Measurements from ENCODE around the gene YWHAB.

Gene YWHAB

DNA sequence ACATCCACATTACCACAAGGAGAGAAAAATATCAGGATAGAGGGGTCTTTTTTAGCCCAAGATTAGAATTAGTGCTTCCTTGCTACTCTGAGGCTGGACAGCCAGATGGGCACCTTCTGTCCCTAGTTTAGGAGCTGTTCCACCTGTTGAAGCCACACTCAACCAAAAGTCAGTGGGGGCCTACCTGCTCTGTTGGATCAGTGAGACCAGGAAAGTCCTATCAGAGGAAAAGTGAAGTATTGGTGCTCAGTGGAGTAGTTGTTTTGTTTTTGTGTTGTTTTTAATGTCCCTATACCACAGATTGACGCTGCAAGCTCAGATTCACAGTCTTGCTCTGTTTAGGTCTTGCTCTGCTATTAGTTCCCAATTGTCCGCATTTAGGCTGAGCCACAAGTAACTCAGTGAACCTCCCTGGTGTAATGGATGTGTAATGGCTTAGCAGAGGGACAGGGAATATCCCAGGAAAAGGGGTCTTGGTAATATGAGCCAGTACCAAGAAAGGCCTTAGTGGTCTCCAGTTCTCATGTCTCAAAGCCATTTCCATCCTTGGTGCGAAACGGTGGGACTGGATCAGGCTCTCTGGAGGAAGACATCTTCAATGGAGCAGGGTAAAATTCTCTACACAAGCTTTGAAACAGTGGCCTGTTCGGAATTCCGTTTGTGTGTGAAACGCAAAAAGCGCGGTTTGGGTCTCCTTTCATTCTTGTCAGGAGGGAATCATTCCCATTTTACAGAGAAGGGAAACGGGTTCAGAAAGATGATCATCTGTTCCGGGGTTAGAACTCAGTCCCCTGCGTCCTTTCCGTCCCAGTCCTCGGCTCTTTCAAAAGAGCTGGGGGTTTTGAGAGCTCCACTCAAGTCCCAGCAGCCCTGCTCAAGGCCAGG is 23.7 kb downstream of the YWHAB start:
- no peaks in the 10 kb centered on the region for H3K27me3 ChIP-seq (ENCODE audit: control insufficient read depth, insufficient read depth, low read length)
- no peak overlapping the region for H3K9ac ChIP-seq (ENCODE audit: low read length)
- H3K4me1 ChIP-seq (ENCODE audit: control insufficient read depth, insufficient read depth, low read length): no peaks in the 10 kb centered on the region
- peak overlapping the region; percentile 75 for H3K4me3 ChIP-seq (ENCODE audit: low read length)
- no peak overlapping the region for H3K27ac ChIP-seq (ENCODE audit: low read depth, low read length)
- peaks cover 17% of the 10 kb centered on the region for H3K36me3 ChIP-seq (ENCODE audit: control insufficient read depth, insufficient read depth, low read length)

DNA sequence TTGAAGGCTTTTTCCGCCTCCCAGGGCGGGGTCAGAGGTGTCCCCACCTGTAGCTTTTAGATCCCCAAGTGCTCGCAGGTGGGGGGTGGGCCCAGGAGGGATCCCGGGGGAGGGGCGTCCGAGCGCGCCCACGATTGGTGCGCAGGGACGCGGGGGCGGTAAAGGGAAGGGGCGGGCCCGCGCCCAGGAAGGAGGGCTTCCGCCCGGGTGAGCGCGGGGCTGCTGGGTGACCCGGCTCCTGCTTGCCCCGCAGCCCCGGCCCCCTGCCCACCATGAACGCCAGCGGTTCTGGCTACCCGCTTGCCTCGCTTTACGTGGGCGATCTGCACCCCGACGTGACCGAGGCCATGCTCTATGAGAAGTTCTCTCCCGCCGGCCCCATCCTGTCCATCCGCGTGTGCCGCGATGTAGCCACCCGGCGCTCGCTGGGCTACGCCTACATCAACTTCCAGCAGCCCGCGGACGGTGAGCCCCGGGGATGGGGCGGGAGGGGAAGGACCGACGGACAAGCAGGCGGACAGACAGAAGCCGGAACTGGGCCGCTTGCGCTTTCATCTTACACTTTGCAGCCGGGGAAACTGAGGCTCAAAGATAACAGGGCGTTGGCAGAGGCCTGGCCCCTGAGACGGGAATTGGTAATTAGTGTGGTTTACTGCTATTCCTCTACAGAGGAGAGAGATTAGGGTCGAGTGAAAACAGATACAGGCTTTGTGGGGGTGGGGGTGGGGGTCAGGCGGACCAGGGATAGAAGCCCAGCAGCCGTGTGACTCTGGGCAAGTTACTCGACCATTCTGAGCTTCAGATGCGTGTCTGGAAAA is 24.6 kb downstream of the YWHAB start, which contains the start of gene PABPC1L:
Gene PABPC1L (plus strand): TSS at position 189 of the 818 bp plus-strand sequence. CDS start 84 bp downstream, at position 273.
- no peaks in the 10 kb centered on the region for H3K4me1 ChIP-seq (ENCODE audit: control insufficient read depth, insufficient read depth, low read length)
- H3K9ac ChIP-seq (ENCODE audit: low read length): no peak within 1 kb of the TSS
- H3K27ac ChIP-seq (ENCODE audit: low read depth, low read length): no peak within 1 kb of the TSS
- peaks cover 8% of the 10 kb centered on the region for H3K36me3 ChIP-seq (ENCODE audit: control insufficient read depth, insufficient read depth, low read length)
- peak within 1 kb of the TSS; percentile 75 for H3K4me3 ChIP-seq (ENCODE audit: low read length)
- no peaks in the 10 kb centered on the region for H3K27me3 ChIP-seq (ENCODE audit: control insufficient read depth, insufficient read depth, low read length)

- peak overlapping the region; percentile 75 for H3K4me3 ChIP-seq (ENCODE audit: low read length)
- no peaks in the 10 kb centered on the region for H3K27me3 ChIP-seq (ENCODE audit: control insufficient read depth, insufficient read depth, low read length)
- no peaks in the 10 kb centered on the region for H3K4me1 ChIP-seq (ENCODE audit: control insufficient read depth, insufficient read depth, low read length)
- H3K27ac ChIP-seq (ENCODE audit: low read depth, low read length): no peak overlapping the region
- H3K9ac ChIP-seq (ENCODE audit: low read length): no peak overlapping the region
- H3K36me3 ChIP-seq (ENCODE audit: control insufficient read depth, insufficient read depth, low read length): peaks cover 4% of the 10 kb centered on the region
Measured at GRCh38 chr20:44910690-44911262, 25.3 kb downstream of the YWHAB start.

GRCh38 chr20:44911264-44911921 is 25.9 kb downstream of the YWHAB start:
- no peaks in the 10 kb centered on the region for H3K4me1 ChIP-seq (ENCODE audit: control insufficient read depth, insufficient read depth, low read length)
- H3K9ac ChIP-seq (ENCODE audit: low read length): no peak overlapping the region
- no peaks in the 10 kb centered on the region for H3K27me3 ChIP-seq (ENCODE audit: control insufficient read depth, insufficient read depth, low read length)
- no peak overlapping the region for H3K4me3 ChIP-seq (ENCODE audit: low read length)
- no peak overlapping the region for H3K27ac ChIP-seq (ENCODE audit: low read depth, low read length)
- H3K36me3 ChIP-seq (ENCODE audit: control insufficient read depth, insufficient read depth, low read length): no peaks in the 10 kb centered on the region

DNA sequence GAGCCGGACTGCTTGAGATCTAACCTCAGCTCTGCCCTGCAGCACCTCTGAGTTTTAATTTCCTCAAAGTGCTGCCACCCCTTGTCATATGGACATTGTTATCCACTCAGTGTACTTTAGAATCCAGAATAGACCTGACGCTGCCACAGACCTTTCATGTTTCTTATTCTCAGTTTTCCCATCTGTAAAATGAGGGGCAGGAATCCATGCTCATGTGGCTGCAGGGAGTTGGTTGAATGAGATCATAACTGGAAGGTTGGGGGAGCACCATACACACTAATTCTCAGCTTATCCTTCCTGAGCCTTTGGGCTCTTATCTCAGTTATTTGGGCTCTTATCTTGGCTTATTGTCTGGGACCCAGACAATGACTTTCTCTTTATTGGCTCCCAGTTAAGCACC is 26.7 kb downstream of the YWHAB start:
- Histone ChIP-seq H3K9ac (ENCODE audit: low read length) (no peak overlapping the region), H3K4me3 (ENCODE audit: low read length) (no peak overlapping the region), H3K27ac (ENCODE audit: low read depth, low read length) (no peak overlapping the region), H3K36me3 (ENCODE audit: control insufficient read depth, insufficient read depth, low read length) (no peaks in the 10 kb centered on the region), H3K4me1 (ENCODE audit: control insufficient read depth, insufficient read depth, low read length) (no peaks in the 10 kb centered on the region), H3K27me3 (ENCODE audit: control insufficient read depth, insufficient read depth, low read length) (no peaks in the 10 kb centered on the region)

DNA sequence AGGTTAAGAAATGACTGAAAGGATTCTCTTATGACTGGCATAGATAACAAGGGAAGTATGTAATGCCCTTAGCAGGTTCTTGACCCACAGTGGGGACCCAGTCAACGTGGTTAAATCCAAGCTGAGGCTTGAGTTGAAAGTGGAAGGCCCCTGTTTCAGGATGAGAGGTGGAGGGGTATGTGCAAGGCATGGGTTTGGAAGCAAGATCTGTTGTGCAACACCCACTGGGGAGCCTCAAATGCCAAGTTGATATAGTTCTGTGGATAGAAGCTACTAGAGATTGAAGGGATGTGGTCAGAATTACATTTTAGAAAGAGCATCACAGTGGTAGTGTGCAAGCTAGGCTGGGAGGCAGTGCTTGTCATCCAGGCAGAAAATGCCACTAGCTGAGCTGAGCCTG is 29.4 kb downstream of the YWHAB start:
- Histone ChIP-seq H3K4me3 (ENCODE audit: low read length) (no peak overlapping the region), H3K27ac (ENCODE audit: low read depth, low read length) (no peak overlapping the region), H3K27me3 (ENCODE audit: control insufficient read depth, insufficient read depth, low read length) (no peaks in the 10 kb centered on the region), H3K4me1 (ENCODE audit: control insufficient read depth, insufficient read depth, low read length) (no peaks in the 10 kb centered on the region), H3K9ac (ENCODE audit: low read length) (no peak overlapping the region), H3K36me3 (ENCODE audit: control insufficient read depth, insufficient read depth, low read length) (no peaks in the 10 kb centered on the region)

DNA sequence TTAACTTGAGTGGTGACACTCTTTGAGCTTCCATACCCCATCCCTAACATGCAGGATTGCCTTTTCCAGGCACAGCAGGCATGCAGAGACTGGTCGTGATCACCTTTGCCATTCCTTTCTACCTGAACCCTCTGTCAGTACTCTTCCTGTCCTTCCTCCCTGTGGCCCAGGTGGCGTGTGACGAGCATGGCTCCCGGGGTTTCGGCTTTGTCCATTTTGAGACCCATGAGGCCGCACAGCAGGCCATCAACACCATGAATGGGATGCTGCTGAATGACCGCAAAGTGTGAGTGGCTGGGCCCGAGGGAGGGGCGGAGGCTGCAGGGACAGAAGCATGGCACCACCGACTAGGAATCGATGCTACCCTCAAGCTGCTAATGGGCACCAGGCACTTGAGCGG is 31.1 kb downstream of the YWHAB start:
- H3K4me1 ChIP-seq (ENCODE audit: control insufficient read depth, insufficient read depth, low read length): no peaks in the 10 kb centered on the region
- no peak overlapping the region for H3K27ac ChIP-seq (ENCODE audit: low read depth, low read length)
- no peaks in the 10 kb centered on the region for H3K27me3 ChIP-seq (ENCODE audit: control insufficient read depth, insufficient read depth, low read length)
- H3K4me3 ChIP-seq (ENCODE audit: low read length): no peak overlapping the region
- no peaks in the 10 kb centered on the region for H3K36me3 ChIP-seq (ENCODE audit: control insufficient read depth, insufficient read depth, low read length)
- H3K9ac ChIP-seq (ENCODE audit: low read length): no peak overlapping the region

DNA sequence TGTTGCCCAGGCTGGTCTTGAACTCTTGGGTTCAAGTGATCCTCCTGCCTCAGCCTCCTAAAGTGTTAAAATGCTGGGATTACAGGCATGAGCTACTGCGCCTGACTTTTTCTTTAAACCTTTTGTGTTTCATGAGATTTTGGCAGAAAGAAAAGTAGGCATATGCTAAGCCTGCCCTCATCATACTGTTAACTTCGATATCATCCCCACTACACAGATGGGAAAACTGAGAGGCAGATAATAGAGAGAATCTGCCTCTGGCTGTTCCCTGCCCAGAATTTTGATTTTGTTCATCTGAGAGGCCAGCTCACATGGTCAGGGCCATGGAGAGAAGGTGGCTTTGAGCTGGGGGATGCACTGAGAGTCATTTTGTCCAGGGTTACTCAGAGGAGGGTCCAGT is 31.9 kb downstream of the YWHAB start:
- Histone ChIP-seq H3K27me3 (ENCODE audit: control insufficient read depth, insufficient read depth, low read length) (no peaks in the 10 kb centered on the region), H3K4me1 (ENCODE audit: control insufficient read depth, insufficient read depth, low read length) (no peaks in the 10 kb centered on the region), H3K36me3 (ENCODE audit: control insufficient read depth, insufficient read depth, low read length) (no peaks in the 10 kb centered on the region), H3K4me3 (ENCODE audit: low read length) (no peak overlapping the region), H3K9ac (ENCODE audit: low read length) (no peak overlapping the region), H3K27ac (ENCODE audit: low read depth, low read length) (no peak overlapping the region)

GRCh38 chr20:44918342-44918741 is 32.8 kb downstream of the YWHAB start:
- no peaks in the 10 kb centered on the region for H3K36me3 ChIP-seq (ENCODE audit: control insufficient read depth, insufficient read depth, low read length)
- H3K27ac ChIP-seq (ENCODE audit: low read depth, low read length): no peak overlapping the region
- no peak overlapping the region for H3K4me3 ChIP-seq (ENCODE audit: low read length)
- H3K9ac ChIP-seq (ENCODE audit: low read length): no peak overlapping the region
- no peaks in the 10 kb centered on the region for H3K4me1 ChIP-seq (ENCODE audit: control insufficient read depth, insufficient read depth, low read length)
- H3K27me3 ChIP-seq (ENCODE audit: control insufficient read depth, insufficient read depth, low read length): no peaks in the 10 kb centered on the region

GRCh38 chr20:44918761-44919160 is 33.3 kb downstream of the YWHAB start:
- H3K36me3 ChIP-seq (ENCODE audit: control insufficient read depth, insufficient read depth, low read length): no peaks in the 10 kb centered on the region
- H3K9ac ChIP-seq (ENCODE audit: low read length): no peak overlapping the region
- H3K27me3 ChIP-seq (ENCODE audit: control insufficient read depth, insufficient read depth, low read length): no peaks in the 10 kb centered on the region
- H3K27ac ChIP-seq (ENCODE audit: low read depth, low read length): no peak overlapping the region
- H3K4me3 ChIP-seq (ENCODE audit: low read length): no peak overlapping the region
- no peaks in the 10 kb centered on the region for H3K4me1 ChIP-seq (ENCODE audit: control insufficient read depth, insufficient read depth, low read length)

GRCh38 chr20:44921447-44921846 is 35.9 kb downstream of the YWHAB start:
- Histone ChIP-seq H3K4me3 (ENCODE audit: low read length) (no peak overlapping the region), H3K27me3 (ENCODE audit: control insufficient read depth, insufficient read depth, low read length) (no peaks in the 10 kb centered on the region), H3K36me3 (ENCODE audit: control insufficient read depth, insufficient read depth, low read length) (no peaks in the 10 kb centered on the region), H3K4me1 (ENCODE audit: control insufficient read depth, insufficient read depth, low read length) (no peaks in the 10 kb centered on the region), H3K27ac (ENCODE audit: low read depth, low read length) (no peak overlapping the region), H3K9ac (ENCODE audit: low read length) (no peak overlapping the region)

- no peak overlapping the region for H3K9ac ChIP-seq (ENCODE audit: low read length)
- no peaks in the 10 kb centered on the region for H3K4me1 ChIP-seq (ENCODE audit: control insufficient read depth, insufficient read depth, low read length)
- no peak overlapping the region for H3K27ac ChIP-seq (ENCODE audit: low read depth, low read length)
- no peaks in the 10 kb centered on the region for H3K36me3 ChIP-seq (ENCODE audit: control insufficient read depth, insufficient read depth, low read length)
- H3K4me3 ChIP-seq (ENCODE audit: low read length): no peak overlapping the region
- no peaks in the 10 kb centered on the region for H3K27me3 ChIP-seq (ENCODE audit: control insufficient read depth, insufficient read depth, low read length)
Measured at GRCh38 chr20:44924541-44924940, 39.0 kb downstream of the YWHAB start.
